Endothelial cell of umbilical vein (primary cell): ENCODE measurements around the gene UBR4. TPM values are rescaled to one million over a fixed set of nuclear protein-coding genes. Genes with fewer than 3 reads are reported as not detected.

ENCODE experiments used
- BruUV-seq: library from RNA; stranded (reverse); fragments of 400-500 nt; replicated peaks from 2 replicates; lab custom pipeline; 2021; lab: Mats Ljungman, UMichigan
- CTCF ChIA-PET: fragments of 300-600, 350-600 bp; sonication (Branson Sonifier 250); formaldehyde crosslinking; loops from one replicate; lab custom pipeline; 2021; ENCODE audit warnings: antibody characterized with exemption, inconsistent platforms; lab: Charles Lee
- POLR2A ChIA-PET: fragments of 300-600, 350-600 bp; sonication (Branson Sonifier 250); formaldehyde crosslinking; loops from one replicate; lab custom pipeline; 2021; ENCODE audit warnings: antibody characterized with exemption, inconsistent platforms; lab: Charles Lee
- DNase-seq: peaks from one replicate; pipeline ENCODE4 v3.0.0-alpha.2; 2011; ENCODE audit warnings: low read depth, low spot score
- FAIRE-seq: peaks from 2 replicates; lab custom pipeline; 2011; peaks lifted over from hg19 to GRCh38; lab: Jason Lieb, UNC
- H2AFZ ChIP-seq: 2 replicates; pipeline ENCODE4 v1.6.0; 2012; ENCODE audit warnings: low read depth, low read length, control low read depth, inconsistent platforms
- H3K27ac ChIP-seq: 2 replicates; pipeline ENCODE4 v1.5.1; 2011; ENCODE audit warnings: low read depth, mild to moderate bottlenecking, control low read depth, low read length, moderate library complexity; ENCODE audit not compliant: insufficient read depth
- H3K27me3 ChIP-seq, 2 experiments: 2 replicates each; pipeline versions ENCODE4 v1.6.0 to v1.6.1; 2011; ENCODE audit warnings: low read length in 2 of 2, mixed read lengths in 1 of 2; ENCODE audit not compliant: control insufficient read depth in 2 of 2, insufficient read depth in 2 of 2
- H3K36me3 ChIP-seq, 2 experiments: 2 replicates in 1 of 2; 3 replicates in 1 of 2; pipeline ENCODE4 v1.5.1; 2011; ENCODE audit warnings: low read length in 2 of 2, mild to moderate bottlenecking in 1 of 2, moderate library complexity in 1 of 2; ENCODE audit not compliant: control insufficient read depth in 2 of 2, insufficient read depth in 2 of 2; ENCODE audit errors: extremely low read depth in 1 of 2
- H3K4me1 ChIP-seq: 3 replicates; pipeline ENCODE4 v1.5.1; 2011; ENCODE audit warnings: mild to moderate bottlenecking, low read length; ENCODE audit not compliant: control insufficient read depth, insufficient read depth; ENCODE audit errors: extremely low read depth
- H3K4me2 ChIP-seq: 2 replicates; pipeline ENCODE4 v1.6.1; 2011; ENCODE audit warnings: low read length, control low read depth, mixed read lengths; ENCODE audit not compliant: insufficient read depth
- H3K4me3 ChIP-seq, 3 experiments: fragments of 200-600 bp in 1 of 3; sonication (generic), shearing (Covaris generic) in 1 of 3; replicated peaks in 1 of 3; 2 replicates each; pipeline ENCODE4 v1.5.1; 2011 to 2016; ENCODE audit warnings: control low read depth in 3 of 3, low read length in 3 of 3, mild to moderate bottlenecking in 2 of 3, inconsistent platforms in 1 of 3, low read depth in 1 of 3, moderate library complexity in 1 of 3; ENCODE audit not compliant: insufficient read depth in 1 of 3
- H3K79me2 ChIP-seq: 2 replicates; pipeline ENCODE4 v1.6.0; 2012; ENCODE audit warnings: low read length, inconsistent platforms; ENCODE audit not compliant: control insufficient read depth, insufficient read depth
- H3K9ac ChIP-seq: replicated peaks from 2 replicates; pipeline ENCODE3; 2011; ENCODE audit warnings: low read length, control low read depth; ENCODE audit not compliant: insufficient read depth; ENCODE audit errors: extremely low read depth
- H3K9me1 ChIP-seq: replicated peaks from 3 replicates; pipeline ENCODE4 v1.6.0; 2011; ENCODE audit warnings: mild to moderate bottlenecking, low read length; ENCODE audit not compliant: control insufficient read depth, insufficient read depth; ENCODE audit errors: extremely low read depth
- H3K9me3 ChIP-seq: replicated peaks from 2 replicates; pipeline ENCODE4 v1.5.1; 2012; ENCODE audit warnings: low read length, inconsistent platforms; ENCODE audit not compliant: control insufficient read depth, insufficient read depth
- H4K20me1 ChIP-seq: replicated peaks from 2 replicates; pipeline ENCODE3; 2011; ENCODE audit warnings: mild to moderate bottlenecking, low read length; ENCODE audit not compliant: control insufficient read depth, insufficient read depth; ENCODE audit errors: extremely low read depth
- EZH2 ChIP-seq: IDR thresholded peaks from 2 replicates; pipeline ENCODE4 v1.6.1; 2012; ENCODE audit warnings: borderline replicate concordance, low read depth, mild to moderate bottlenecking, moderate library complexity, low read length, inconsistent platforms; ENCODE audit not compliant: severe bottlenecking
- FOS ChIP-seq: IDR thresholded peaks from 2 replicates; pipeline ENCODE4 v1.6.1; 2011; ENCODE audit warnings: mild to moderate bottlenecking, low read length, moderate library complexity, borderline replicate concordance; ENCODE audit not compliant: insufficient read depth
- GATA2 ChIP-seq: IDR thresholded peaks from 2 replicates; pipeline ENCODE4 v1.7.0; 2011; ENCODE audit warnings: low read depth, mild to moderate bottlenecking, moderate library complexity, mixed read lengths, low read length; ENCODE audit not compliant: insufficient read length, insufficient read depth
- JUN ChIP-seq: IDR thresholded peaks from 2 replicates; pipeline ENCODE4 v1.6.1; 2011; ENCODE audit warnings: borderline replicate concordance, low read depth; ENCODE audit not compliant: insufficient read length, insufficient read depth
- MAX ChIP-seq: IDR thresholded peaks from 2 replicates; pipeline ENCODE4 v1.6.1; 2011; ENCODE audit not compliant: insufficient read depth, insufficient read length
- MYC ChIP-seq: IDR thresholded peaks from one replicate; pipeline ENCODE4 v1.6.1; 2011; ENCODE audit warnings: mild to moderate bottlenecking, low read depth, low read length
- POLR2A ChIP-seq: IDR thresholded peaks from 2 replicates; pipeline ENCODE4 v1.6.1; 2012; ENCODE audit warnings: low read depth, mild to moderate bottlenecking, control low read depth, low read length
- POLR2AphosphoS5 ChIP-seq: IDR thresholded peaks from 2 replicates; pipeline ENCODE4 v1.6.1; 2012; ENCODE audit warnings: low read depth, mild to moderate bottlenecking, control low read depth, low read length, moderate library complexity; ENCODE audit not compliant: insufficient read depth
- dilution Hi-C: fragments of 300-500 bp; cut with MboI; formaldehyde crosslinking; loops from one replicate; pipeline ENCODE4 v1.15.0; 2019; ENCODE audit warnings: low sequenced_read_pairs; ENCODE audit not compliant: extremely low pct_ligation_motif_present
- intact Hi-C: fragments of 100-400 bp; cut with micrococcal nuclease; formaldehyde crosslinking; loops from one replicate; pipeline ENCODE4 v1.10.0; 2022
- polyA plus RNA-seq, 4 experiments: library from polyadenylated mRNA; depleted of rRNA in 3 of 4; stranded (reverse) in 3 of 4; unstranded in 1 of 4; fragments of >200 nt; gene quantifications; 2 replicates each; pipeline versions ENCODE4 v1.2.1 to v1.2.3, GENCODE V29; 2011 to 2012; ENCODE audit warnings: missing spikeins in 1 of 4
- total RNA-seq: library from RNA; stranded (reverse); gene quantifications from 2 replicates; pipeline ENCODE4 v1.2.3, GENCODE V29; 2021
- TF ChIP-seq, protein P1 (sequence below), 2 donors: IDR thresholded peaks; 1 replicate in 1 of 2; 2 replicates in 1 of 2; pipeline ENCODE4 v1.5.1; 2011; ENCODE audit warnings: low read length in 2 of 2, mild to moderate bottlenecking in 2 of 2, moderate library complexity in 2 of 2, control low read depth in 1 of 2, inconsistent platforms in 1 of 2, low read depth in 1 of 2; ENCODE audit not compliant: insufficient read depth in 1 of 2; ENCODE audit errors: extremely low read depth in 1 of 2

UBR4 gene
- total and polyA plus RNA-seq, 2 donors (not counting 3 experiments of a cell fraction or from before 2014, with no cell fraction given) = 125 to 150 TPM

DNA sequence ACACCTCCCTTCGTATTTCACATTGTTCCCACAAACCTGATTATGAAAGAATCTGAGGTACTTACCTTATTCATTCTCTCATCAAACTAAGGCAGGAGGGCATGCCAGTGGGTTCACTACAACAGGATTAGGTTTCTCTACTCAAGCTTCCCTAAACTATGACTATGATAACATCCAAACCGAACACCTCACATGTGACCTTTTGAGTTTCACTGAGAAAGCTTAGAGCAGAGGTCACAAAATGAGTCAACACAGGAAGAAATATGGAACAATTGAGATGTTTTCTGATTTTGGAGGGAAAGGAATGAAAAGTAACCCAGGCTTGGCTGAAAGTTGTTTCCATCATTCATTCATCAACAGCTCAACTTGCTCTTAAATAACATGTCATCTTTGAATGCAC, 24.1 kb downstream of the UBR4 start:
- FAIRE-seq (peak; percentile 21), DNase-seq (no peak)
- no peak overlapping the region for H3K4me3 ChIP-seq
- no peaks in the 10 kb centered on the region for H3K27me3 ChIP-seq
- intact Hi-C loops (loop anchor here (1.0 kb wide), 1 partner anchor 55 kb away; no protein-coding TSS in a partner anchor), dilution Hi-C loops (loop anchor here (10.0 kb wide), 1 partner anchor 71 kb away; no protein-coding TSS in a partner anchor)
- H4K20me1 ChIP-seq = no peaks in the 10 kb centered on the region
- POLR2A ChIA-PET = no interaction called here
- no peak overlapping the region for H3K4me2 ChIP-seq
- CTCF ChIA-PET = interaction anchor here (1.1 kb wide), 1 partner anchor 466 kb away, joined by 4 read pairs; no protein-coding TSS in a partner anchor
- no peaks in the 10 kb centered on the region for H3K9me1 ChIP-seq
- H3K79me2 ChIP-seq = peaks cover 8% of the 10 kb centered on the region
- H2AFZ ChIP-seq = no peak overlapping the region
- no TSS peak for BruUV-seq
- H3K36me3 ChIP-seq = peaks cover 21 to 33% of the 10 kb centered on the region in 2 experiments
- no peak overlapping the region for H3K9ac ChIP-seq
- H3K9me3 ChIP-seq = no peaks in the 10 kb centered on the region
- peaks cover 6% of the 10 kb centered on the region for H3K4me1 ChIP-seq
- H3K27ac ChIP-seq = no peak overlapping the region
- TF ChIP-seq, protein P1, sequence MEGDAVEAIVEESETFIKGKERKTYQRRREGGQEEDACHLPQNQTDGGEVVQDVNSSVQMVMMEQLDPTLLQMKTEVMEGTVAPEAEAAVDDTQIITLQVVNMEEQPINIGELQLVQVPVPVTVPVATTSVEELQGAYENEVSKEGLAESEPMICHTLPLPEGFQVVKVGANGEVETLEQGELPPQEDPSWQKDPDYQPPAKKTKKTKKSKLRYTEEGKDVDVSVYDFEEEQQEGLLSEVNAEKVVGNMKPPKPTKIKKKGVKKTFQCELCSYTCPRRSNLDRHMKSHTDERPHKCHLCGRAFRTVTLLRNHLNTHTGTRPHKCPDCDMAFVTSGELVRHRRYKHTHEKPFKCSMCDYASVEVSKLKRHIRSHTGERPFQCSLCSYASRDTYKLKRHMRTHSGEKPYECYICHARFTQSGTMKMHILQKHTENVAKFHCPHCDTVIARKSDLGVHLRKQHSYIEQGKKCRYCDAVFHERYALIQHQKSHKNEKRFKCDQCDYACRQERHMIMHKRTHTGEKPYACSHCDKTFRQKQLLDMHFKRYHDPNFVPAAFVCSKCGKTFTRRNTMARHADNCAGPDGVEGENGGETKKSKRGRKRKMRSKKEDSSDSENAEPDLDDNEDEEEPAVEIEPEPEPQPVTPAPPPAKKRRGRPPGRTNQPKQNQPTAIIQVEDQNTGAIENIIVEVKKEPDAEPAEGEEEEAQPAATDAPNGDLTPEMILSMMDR (IDR thresholded peaks at IDR 0.05; ENCODE audit: extremely low read depth in 1 of 2, insufficient read depth in 1 of 2, low read depth in 1 of 2, low read length in 2 of 2) = no peak
- TF ChIP-seq FOS = peak; percentile 20
- peak; percentile 6 for TF ChIP-seq GATA2

DNA sequence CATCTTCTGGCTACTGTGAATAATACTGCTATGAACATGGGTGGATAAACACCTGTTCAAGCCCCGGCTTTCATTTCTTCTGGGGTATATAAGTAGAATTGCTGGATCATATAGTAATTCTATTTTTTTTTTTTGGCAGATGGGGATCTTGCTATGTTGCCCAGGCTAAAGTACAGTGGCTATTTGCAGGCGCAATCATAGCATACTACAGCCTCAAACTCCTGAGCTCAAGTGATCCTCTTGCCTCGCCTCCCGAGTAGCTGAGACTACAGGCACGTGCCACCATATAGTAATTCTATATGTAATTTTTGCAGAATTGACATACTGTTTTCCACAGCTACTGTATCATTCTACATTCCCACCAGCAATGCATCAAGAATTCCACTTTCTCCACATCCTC, 27.8 kb downstream of the UBR4 start:
- H3K9me3 ChIP-seq = no peaks in the 10 kb centered on the region
- H3K4me2 ChIP-seq = no peak overlapping the region
- no peak for FAIRE-seq
- dilution Hi-C loops (loop anchor here (10.0 kb wide), 1 partner anchor 67 kb away; no protein-coding TSS in a partner anchor), intact Hi-C loops (no loop called here)
- peaks cover 25 to 35% of the 10 kb centered on the region in 2 experiments for H3K36me3 ChIP-seq
- H3K9ac ChIP-seq = no peak overlapping the region
- no peak overlapping the region for H3K4me3 ChIP-seq
- TF ChIP-seq EZH2 = no peak
- no peak for TF ChIP-seq FOS
- TF ChIP-seq MAX = no peak
- TF ChIP-seq POLR2A = no peak
- no peak for TF ChIP-seq GATA2
- TF ChIP-seq, protein P1 (IDR thresholded peaks at IDR 0.05; ENCODE audit: extremely low read depth in 1 of 2, insufficient read depth in 1 of 2, low read depth in 1 of 2, low read length in 2 of 2) = no peak
- no peak for TF ChIP-seq POLR2AphosphoS5
- TF ChIP-seq MYC = no peak
- no peak for TF ChIP-seq JUN
- no TSS peak for BruUV-seq
- H3K4me1 ChIP-seq = peaks cover 6% of the 10 kb centered on the region
- no peak for DNase-seq
- ChIA-PET POLR2A (no interaction called here), CTCF (interaction anchor here (1.7 to 2.1 kb wide), 2 partner anchors 25 to 469 kb away, joined by 3 to 6 read pairs; no protein-coding TSS in a partner anchor)
- no peaks in the 10 kb centered on the region for H4K20me1 ChIP-seq
- H3K79me2 ChIP-seq = peaks cover 1% of the 10 kb centered on the region
- H3K27me3 ChIP-seq = no peaks in the 10 kb centered on the region
- H2AFZ ChIP-seq = no peak overlapping the region
- H3K27ac ChIP-seq = no peak overlapping the region
- H3K9me1 ChIP-seq = no peaks in the 10 kb centered on the region
